ENCODE measurements around the gene BMP6. TPM values are rescaled to one million over a fixed set of nuclear protein-coding genes. Genes with fewer than 3 reads are reported as not detected.

Gene BMP6
- total RNA-seq, 4 donors from 2014 or later = 1.7 to 8.3 (median 3.3) TPM

DNA sequence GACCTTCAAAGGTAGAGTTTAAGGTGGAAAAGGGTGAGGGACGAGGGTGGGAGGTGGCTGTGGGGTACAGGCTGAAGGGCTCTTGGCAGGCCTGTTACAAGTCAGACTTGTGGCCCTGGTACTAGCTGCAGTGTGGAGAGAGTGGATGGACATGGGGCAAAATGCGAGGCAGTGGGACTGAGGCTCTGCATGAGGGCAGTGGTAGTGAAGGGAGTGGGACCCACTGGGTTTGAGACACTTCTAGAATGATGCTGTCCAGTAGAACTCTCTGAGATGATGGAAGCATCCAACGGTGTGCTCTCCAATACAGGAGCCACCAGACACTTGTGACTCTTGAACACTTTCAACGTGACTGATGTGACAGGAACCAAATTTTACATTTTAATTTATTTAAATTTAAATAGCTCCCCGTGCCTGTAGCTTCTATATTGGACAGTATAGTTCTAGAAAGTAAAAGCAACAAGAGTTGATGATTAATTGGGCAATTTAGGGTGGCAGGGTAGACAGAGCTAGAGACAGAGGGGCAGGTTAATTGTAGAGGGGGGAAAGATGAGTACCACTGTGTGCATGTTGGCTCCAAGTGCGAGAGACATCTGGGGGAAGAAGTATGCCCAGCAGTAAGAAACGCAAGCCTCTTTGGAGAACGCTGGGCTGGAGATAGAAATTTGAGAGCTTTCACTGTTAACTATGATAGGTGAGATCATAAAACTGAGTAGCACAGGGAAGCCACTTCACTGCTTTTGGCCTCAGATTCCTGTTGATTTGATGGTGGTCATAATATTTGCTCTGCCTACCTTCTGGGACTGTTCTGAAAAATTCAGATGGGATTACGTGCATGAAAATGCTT lies 107.2 kb downstream of the BMP6 start:
- H3K4me1 ChIP-seq = no peaks in the 10 kb centered on the region
- no peaks in the 10 kb centered on the region for H3K27me3 ChIP-seq
- intact Hi-C loops (cut with DNase I; ENCODE audit: low total_unique reads) = no loop called here
- no peaks in the 10 kb centered on the region for H3K9me3 ChIP-seq
- ATAC-seq (no peak), DNase-seq (no peak)
- TF ChIP-seq, protein P1, sequence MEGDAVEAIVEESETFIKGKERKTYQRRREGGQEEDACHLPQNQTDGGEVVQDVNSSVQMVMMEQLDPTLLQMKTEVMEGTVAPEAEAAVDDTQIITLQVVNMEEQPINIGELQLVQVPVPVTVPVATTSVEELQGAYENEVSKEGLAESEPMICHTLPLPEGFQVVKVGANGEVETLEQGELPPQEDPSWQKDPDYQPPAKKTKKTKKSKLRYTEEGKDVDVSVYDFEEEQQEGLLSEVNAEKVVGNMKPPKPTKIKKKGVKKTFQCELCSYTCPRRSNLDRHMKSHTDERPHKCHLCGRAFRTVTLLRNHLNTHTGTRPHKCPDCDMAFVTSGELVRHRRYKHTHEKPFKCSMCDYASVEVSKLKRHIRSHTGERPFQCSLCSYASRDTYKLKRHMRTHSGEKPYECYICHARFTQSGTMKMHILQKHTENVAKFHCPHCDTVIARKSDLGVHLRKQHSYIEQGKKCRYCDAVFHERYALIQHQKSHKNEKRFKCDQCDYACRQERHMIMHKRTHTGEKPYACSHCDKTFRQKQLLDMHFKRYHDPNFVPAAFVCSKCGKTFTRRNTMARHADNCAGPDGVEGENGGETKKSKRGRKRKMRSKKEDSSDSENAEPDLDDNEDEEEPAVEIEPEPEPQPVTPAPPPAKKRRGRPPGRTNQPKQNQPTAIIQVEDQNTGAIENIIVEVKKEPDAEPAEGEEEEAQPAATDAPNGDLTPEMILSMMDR (IDR thresholded peaks at IDR 0.05 in 4 of 5, conservative IDR thresholded peaks at IDR 0.05 in 1 of 5) = no peak
- no peak for TF ChIP-seq POLR2A (IDR thresholded peaks at IDR 0.05)
- H3K4me3 ChIP-seq = no peak overlapping the region
- H3K36me3 ChIP-seq = no peaks in the 10 kb centered on the region
- in situ Hi-C loops (cut with MboI; ENCODE audit: low sequenced_read_pairs in 4 of 4) = no loop called here
- H3K27ac ChIP-seq = no peak overlapping the region

DNA sequence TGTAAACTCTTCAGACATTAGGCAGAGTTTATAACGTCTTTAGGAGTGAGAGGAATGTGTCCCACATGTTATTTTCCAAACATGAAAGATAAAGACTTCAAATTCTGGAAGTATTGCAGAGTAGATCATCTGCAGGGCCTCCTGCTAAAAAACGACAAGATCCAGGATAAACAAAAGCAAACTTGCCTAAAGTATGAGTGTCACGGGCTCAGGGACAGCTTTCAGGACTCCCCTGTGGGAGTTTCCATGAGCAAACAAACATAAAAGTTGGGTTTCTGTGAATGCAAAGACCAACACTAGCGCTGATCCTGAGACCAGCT lies 107.8 kb downstream of the BMP6 start:
- no peak for ATAC-seq
- H3K4me1 ChIP-seq = no peaks in the 10 kb centered on the region
- H3K9me3 ChIP-seq = no peaks in the 10 kb centered on the region
- in situ Hi-C loops (cut with MboI; ENCODE audit: low sequenced_read_pairs in 4 of 4) (no loop called here), intact Hi-C loops (cut with DNase I; ENCODE audit: low total_unique reads) (no loop called here)
- DNase-seq = no peak
- H3K27me3 ChIP-seq = no peaks in the 10 kb centered on the region
- H3K36me3 ChIP-seq = no peaks in the 10 kb centered on the region
- no peak for TF ChIP-seq POLR2A (IDR thresholded peaks at IDR 0.05)
- TF ChIP-seq, protein P1 (IDR thresholded peaks at IDR 0.05 in 4 of 5, conservative IDR thresholded peaks at IDR 0.05 in 1 of 5) = no peak
- no peak overlapping the region for H3K4me3 ChIP-seq
- H3K27ac ChIP-seq = no peak overlapping the region

DNA sequence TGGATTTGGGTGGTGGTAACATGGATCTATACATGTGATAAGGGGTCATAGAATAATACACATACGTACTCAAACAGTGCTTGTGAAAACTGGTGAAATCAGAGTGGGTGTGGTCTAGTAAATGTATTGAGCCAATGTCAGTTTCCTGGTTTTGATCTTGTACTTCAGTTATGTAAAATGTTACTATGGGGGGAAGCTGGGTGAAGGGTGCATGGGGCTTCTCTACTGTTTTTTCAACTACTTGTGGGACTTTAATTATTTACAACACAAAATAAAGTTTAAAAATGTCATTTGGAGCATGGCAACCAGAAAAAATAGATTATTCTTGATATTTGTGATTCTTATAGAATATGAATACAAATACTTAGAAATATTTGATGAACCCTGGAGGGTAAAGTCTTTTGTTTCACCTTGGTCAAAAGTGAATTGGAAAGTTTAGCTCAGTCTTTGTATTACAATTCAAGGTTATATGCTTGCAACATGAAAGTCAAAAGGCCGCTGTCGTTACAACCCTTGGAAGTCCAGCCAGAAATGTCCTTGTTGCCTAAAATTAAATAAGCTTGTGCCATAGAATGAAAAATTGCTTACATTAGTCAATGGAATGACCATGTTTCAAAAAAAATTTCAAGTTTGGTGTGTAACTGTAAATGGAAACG lies 110.6 kb downstream of the BMP6 start:
- Histone ChIP-seq H3K27me3 (no peaks in the 10 kb centered on the region), H3K27ac (no peak overlapping the region), H3K4me1 (no peaks in the 10 kb centered on the region), H3K36me3 (no peaks in the 10 kb centered on the region), H3K4me3 (no peak overlapping the region), H3K9me3 (no peaks in the 10 kb centered on the region)
- ATAC-seq = no peak
- DNase-seq = no peak
- no peak for TF ChIP-seq POLR2A (IDR thresholded peaks at IDR 0.05)
- TF ChIP-seq, protein P1 (IDR thresholded peaks at IDR 0.05 in 4 of 5, conservative IDR thresholded peaks at IDR 0.05 in 1 of 5) = no peak
- in situ Hi-C loops (cut with MboI; ENCODE audit: low sequenced_read_pairs in 4 of 4) = no loop called here
- intact Hi-C loops (cut with DNase I; ENCODE audit: low total_unique reads) = no loop called here

DNA sequence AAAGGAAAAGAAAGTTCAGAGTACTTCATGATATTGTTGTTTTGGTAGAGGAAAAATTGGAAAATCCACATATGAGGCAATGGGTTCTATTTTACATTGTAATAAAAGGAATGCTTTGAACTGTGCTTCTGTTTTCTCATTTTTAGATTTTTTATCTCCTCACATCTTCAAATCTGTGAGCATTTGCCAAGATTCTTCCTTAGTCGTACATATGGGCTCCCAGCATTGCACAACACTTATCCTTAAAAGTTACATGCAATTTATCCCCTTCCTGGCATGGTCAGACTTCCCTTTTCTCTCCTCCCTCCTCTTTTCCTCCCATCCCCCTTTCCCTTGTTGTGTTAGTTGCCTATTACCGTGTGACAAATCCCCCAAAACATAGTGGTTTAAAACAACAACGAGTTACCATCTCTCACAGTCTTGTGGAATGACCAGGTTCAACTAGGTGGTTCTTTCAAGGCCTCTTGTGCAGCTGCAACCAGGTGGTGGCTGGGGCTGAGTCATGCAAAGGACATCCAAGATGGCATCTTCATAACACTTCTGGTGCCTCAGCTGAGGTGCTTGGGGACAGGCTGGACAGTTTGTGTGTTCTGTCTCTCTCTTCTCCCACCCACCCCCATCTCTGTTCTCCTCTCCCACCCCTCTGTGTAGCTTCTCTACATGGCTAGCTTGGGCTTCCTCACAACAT lies 116.0 kb downstream of the BMP6 start:
- Histone ChIP-seq H3K27me3 (no peaks in the 10 kb centered on the region), H3K4me3 (no peak overlapping the region), H3K4me1 (no peaks in the 10 kb centered on the region), H3K36me3 (no peaks in the 10 kb centered on the region), H3K27ac (no peak overlapping the region), H3K9me3 (no peaks in the 10 kb centered on the region)
- in situ Hi-C loops (cut with MboI; ENCODE audit: low sequenced_read_pairs in 4 of 4) (no loop called here), intact Hi-C loops (cut with DNase I; ENCODE audit: low total_unique reads) (no loop called here)
- TF ChIP-seq POLR2A (IDR thresholded peaks at IDR 0.05) = no peak
- TF ChIP-seq, protein P1 (IDR thresholded peaks at IDR 0.05 in 4 of 5, conservative IDR thresholded peaks at IDR 0.05 in 1 of 5) = no peak
- ATAC-seq (no peak), DNase-seq (no peak)

All from gastrocnemius medialis (tissue), 4 donors.